Measurements from ENCODE around the gene AGBL1.

The AGBL1 gene

DNA sequence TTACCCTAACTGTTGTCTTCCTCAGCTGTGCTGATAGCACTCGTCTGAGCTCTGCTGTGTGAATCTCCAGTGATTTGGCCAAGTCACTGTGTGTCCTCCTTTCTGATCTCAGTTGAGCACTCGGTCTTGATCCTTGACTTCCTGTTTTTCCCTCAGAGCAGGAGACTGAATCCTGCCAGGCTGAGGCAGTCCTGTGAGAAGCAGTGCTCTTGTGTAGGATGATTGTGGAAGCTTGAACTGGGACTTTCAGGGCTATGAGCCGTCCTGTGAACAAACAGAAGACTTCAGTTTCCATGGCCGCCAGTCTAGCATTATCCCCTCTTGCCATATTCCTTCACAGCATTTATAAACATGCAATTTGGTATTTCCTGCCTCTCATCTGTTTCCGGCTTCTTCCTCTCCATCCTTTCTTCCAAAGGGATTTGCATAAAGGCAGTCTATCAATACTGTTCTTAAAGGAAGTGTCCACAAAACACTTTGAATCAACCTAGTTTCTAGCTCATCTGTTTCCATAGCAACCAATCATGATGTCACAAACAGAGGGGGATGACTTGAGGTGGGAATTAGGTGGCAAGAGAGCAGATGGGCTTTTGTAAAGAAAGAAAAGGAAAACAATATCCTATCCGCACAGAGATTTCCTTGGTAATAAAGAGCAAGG is 237.2 kb downstream of the AGBL1 start:
- no peak overlapping the region for H3K4me3 ChIP-seq (ENCODE audit: low read depth, low read length)
- TF ChIP-seq, protein P1, sequence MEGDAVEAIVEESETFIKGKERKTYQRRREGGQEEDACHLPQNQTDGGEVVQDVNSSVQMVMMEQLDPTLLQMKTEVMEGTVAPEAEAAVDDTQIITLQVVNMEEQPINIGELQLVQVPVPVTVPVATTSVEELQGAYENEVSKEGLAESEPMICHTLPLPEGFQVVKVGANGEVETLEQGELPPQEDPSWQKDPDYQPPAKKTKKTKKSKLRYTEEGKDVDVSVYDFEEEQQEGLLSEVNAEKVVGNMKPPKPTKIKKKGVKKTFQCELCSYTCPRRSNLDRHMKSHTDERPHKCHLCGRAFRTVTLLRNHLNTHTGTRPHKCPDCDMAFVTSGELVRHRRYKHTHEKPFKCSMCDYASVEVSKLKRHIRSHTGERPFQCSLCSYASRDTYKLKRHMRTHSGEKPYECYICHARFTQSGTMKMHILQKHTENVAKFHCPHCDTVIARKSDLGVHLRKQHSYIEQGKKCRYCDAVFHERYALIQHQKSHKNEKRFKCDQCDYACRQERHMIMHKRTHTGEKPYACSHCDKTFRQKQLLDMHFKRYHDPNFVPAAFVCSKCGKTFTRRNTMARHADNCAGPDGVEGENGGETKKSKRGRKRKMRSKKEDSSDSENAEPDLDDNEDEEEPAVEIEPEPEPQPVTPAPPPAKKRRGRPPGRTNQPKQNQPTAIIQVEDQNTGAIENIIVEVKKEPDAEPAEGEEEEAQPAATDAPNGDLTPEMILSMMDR (IDR thresholded peaks at IDR 0.05; ENCODE audit: borderline replicate concordance, insufficient read depth, low read depth, low read length), result no peak

DNA sequence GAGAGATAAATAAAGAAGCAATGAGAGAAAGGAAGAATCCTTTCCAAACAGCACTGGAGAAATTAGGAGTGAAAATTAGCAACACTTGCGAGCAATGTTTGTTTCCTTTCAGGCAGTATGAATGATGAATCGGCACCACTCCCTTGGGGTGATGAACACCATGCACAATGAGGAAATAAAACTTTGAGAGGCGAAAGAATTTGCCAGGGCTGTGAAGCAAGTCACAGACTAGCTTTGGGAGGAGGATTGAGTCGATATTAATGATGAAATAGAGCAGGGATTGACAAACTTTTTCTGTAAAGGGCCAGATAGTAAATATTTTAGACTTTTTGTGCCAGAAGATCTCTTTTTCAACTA is 237.7 kb downstream of the AGBL1 start:
- TF ChIP-seq, protein P1 (IDR thresholded peaks at IDR 0.05; ENCODE audit: borderline replicate concordance, insufficient read depth, low read depth, low read length), result no peak
- H3K4me3 ChIP-seq (ENCODE audit: low read depth, low read length), result no peak overlapping the region

DNA sequence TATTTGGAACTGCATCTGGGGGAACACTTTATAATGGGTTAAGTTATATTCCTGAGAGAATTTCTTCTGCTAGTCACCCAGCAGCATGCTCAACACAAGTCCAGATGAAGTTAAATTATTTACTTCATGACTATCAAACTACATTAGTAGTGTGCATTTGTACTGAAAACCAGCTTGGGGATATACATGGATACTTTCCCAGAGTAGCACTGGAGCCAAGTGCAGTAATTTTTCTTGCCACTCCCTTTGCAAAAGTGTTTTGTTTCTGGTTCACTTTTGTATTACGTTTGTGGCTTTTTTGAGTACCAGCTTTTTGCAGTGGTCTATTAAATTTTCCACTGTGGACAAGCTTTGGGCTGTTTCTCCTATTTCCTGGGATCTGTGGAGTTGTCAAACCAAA is 243.0 kb downstream of the AGBL1 start:
- TF ChIP-seq, protein P1 (IDR thresholded peaks at IDR 0.05; ENCODE audit: borderline replicate concordance, insufficient read depth, low read depth, low read length), result no peak
- no peak overlapping the region for H3K4me3 ChIP-seq (ENCODE audit: low read depth, low read length)

DNA sequence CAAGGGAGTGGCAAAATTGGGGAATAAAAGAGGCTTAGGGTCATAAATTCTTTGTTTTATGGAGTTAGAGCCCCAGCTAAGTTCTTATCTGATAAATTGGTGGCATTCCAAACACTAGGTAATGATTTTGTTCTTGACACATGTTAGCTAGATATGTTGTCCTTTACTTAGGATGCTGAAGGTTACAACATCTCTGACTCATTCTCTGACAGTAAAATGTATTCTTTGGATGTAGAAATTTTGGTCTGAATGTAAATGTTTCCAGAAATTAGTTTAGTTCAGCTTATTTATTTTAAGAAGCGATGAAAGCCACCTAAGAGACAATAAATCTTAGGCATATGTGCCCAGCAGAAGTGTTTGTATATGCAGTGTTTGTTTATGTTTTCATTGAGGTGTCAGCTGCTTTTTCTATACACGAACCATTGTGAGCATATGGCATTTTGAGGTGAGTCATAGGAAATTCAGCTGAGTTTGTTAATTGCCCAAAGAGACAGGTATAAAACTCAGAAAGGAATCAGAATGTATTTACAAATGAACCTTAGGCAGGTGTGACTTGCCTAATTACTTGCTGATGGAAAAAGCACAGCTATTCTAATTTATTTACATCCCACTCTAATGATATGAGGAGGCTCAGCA is 247.7 kb downstream of the AGBL1 start:
- TF ChIP-seq, protein P1 (IDR thresholded peaks at IDR 0.05; ENCODE audit: borderline replicate concordance, insufficient read depth, low read depth, low read length), result no peak
- H3K4me3 ChIP-seq (ENCODE audit: low read depth, low read length), result no peak overlapping the region

DNA sequence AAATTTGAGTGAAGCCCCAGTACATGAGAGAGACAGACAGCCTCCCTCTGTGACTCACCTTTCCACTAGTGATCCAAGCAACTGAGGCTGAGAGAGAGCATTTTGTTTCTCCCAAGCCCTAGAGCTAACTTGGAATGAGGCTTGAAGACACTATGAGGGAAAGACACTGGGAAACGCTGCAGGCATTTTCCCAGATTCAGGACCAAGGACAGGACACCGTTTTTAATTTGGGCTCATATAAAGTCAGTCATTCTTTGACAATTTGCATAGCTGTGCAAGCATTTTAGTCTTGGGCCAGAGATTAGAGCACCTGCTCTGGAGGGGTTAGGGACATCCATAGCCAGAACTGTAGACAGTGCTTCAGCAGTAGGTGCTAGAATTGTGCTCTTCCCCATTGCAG is 249.0 kb downstream of the AGBL1 start:
- H3K4me3 ChIP-seq (ENCODE audit: low read depth, low read length), result no peak overlapping the region
- TF ChIP-seq, protein P1 (IDR thresholded peaks at IDR 0.05; ENCODE audit: borderline replicate concordance, insufficient read depth, low read depth, low read length), result no peak

DNA sequence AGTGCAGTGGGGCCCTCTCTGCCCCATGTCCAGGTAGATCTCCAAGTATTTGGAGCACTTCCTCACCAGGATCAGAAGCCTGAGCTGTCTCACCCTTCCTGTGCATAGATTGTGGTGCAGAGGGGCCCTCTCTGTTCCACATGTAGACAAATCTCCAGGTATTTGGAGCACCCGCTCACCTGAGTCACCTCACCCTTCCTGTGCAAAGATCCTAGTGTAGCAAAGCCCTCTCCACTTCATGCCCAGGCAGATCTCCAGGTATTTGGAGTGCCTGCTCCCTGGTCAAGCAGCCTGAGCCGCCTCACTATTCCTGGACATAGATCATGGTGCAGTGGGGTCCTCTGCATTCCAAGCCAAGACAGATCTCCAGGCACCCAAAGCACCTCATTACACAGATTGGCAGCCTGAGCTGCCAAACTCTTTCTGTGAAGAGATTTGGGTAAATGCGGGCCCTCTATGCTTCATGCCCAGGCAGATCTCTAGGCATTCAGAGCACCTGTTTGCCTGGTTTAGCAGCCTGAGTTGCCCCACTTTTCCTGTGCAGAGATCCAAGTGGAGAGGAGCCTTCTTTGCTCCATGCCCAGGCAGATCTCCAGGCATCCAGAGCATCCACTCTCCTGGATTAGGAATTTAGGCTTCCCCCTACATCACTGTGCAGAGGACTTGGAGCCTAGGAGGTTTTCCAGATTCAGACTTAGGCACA is 249.8 kb downstream of the AGBL1 start:
- TF ChIP-seq, protein P1 (IDR thresholded peaks at IDR 0.05; ENCODE audit: borderline replicate concordance, insufficient read depth, low read depth, low read length), result no peak
- H3K4me3 ChIP-seq (ENCODE audit: low read depth, low read length), result no peak overlapping the region

Measured in GM12875 (cell line).